Naive thymus-derived CD8-positive, alpha-beta T cell (primary cell): Measurements from ENCODE around the gene UEVLD. TPM values are rescaled to one million over a fixed set of nuclear protein-coding genes. Genes with fewer than 3 reads are reported as not detected.

Experiments
- ATAC-seq, 2 donors: fragments of 150-1000 bp; cut with Tn5 transposase in 1 of 2; sonication (Bioruptor Pico), chemical (Tn5 transposase) in 1 of 2; 1 replicate in 1 of 2; 2 replicates in 1 of 2; pipeline ENCODE4 v1.10.0; 2021; ENCODE audit warnings: mild to moderate bottlenecking in 2 of 2, moderate library complexity in 2 of 2
- POLR2A ChIA-PET: fragments of 350-600 bp; sonication (Branson Sonifier 250); formaldehyde crosslinking; loops from one replicate; lab custom pipeline; 2021; ENCODE audit warnings: antibody characterized with exemption; lab: Charles Lee
- DNase-seq, 10 donors: peaks; one replicate each; pipeline versions ENCODE4 v3.0.0 to v3.0.0-alpha.2; 2020 to 2022
- H3K27ac Mint-ChIP-seq, 10 donors: one replicate each; pipeline ENCODE4 v1.8.0; 2020 to 2022; ENCODE audit warnings: mild to moderate bottlenecking in 10 of 10, mixed read lengths in 10 of 10, moderate library complexity in 4 of 10, inconsistent platforms in 1 of 10
- H3K27me3 Mint-ChIP-seq, 5 donors: one replicate each; pipeline ENCODE4 v1.8.0; 2021 to 2022; ENCODE audit warnings: mixed read lengths in 5 of 5
- H3K36me3 Mint-ChIP-seq, 3 donors: one replicate each; pipeline ENCODE4 v1.8.0; 2020 to 2022; ENCODE audit warnings: mixed read lengths in 3 of 3, mild to moderate bottlenecking in 2 of 3, inconsistent platforms in 1 of 3
- H3K4me1 Mint-ChIP-seq, 4 donors: one replicate each; pipeline ENCODE4 v1.8.0; 2021 to 2022; ENCODE audit warnings: mixed read lengths in 4 of 4
- H3K4me3 Mint-ChIP-seq, 10 donors: one replicate each; pipeline ENCODE4 v1.8.0; 2020 to 2022; ENCODE audit warnings: mild to moderate bottlenecking in 10 of 10, mixed read lengths in 10 of 10, moderate library complexity in 6 of 10, inconsistent platforms in 1 of 10
- H3K9me3 Mint-ChIP-seq, 9 donors: one replicate each; pipeline ENCODE4 v1.8.0; 2020 to 2022; ENCODE audit warnings: mixed read lengths in 9 of 9, mild to moderate bottlenecking in 3 of 9, inconsistent platforms in 1 of 9, moderate library complexity in 1 of 9
- polyA plus RNA-seq, 3 donors: library from polyadenylated mRNA; unstranded; fragments of 300-500 nt; fragmentation: Illumina TruSeq; gene quantifications; one replicate each; pipeline ENCODE4 v1.2.3, GENCODE V29; 2021
- total RNA-seq, 8 experiments: library from RNA in 2 of 8; stranded (reverse) in 2 of 8; gene quantifications; one replicate each; pipeline ENCODE4 v1.2.3 and lab custom pipeline; 2021 to 2026

UEVLD gene
- 10 to 100 TPM in 1 of 2 experiments, 1 to 10 TPM in 1; 6.0 to 10.5 TPM for total RNA-seq
- 1 to 10 TPM; 5.5 to 8.9 (median 6.1) TPM for polyA plus RNA-seq
- total RNA-seq (lab: John Stamatoyannopoulos, UW) = 5.4 to 14.8 (median 11.6) reads per million in 6 experiments

DNA sequence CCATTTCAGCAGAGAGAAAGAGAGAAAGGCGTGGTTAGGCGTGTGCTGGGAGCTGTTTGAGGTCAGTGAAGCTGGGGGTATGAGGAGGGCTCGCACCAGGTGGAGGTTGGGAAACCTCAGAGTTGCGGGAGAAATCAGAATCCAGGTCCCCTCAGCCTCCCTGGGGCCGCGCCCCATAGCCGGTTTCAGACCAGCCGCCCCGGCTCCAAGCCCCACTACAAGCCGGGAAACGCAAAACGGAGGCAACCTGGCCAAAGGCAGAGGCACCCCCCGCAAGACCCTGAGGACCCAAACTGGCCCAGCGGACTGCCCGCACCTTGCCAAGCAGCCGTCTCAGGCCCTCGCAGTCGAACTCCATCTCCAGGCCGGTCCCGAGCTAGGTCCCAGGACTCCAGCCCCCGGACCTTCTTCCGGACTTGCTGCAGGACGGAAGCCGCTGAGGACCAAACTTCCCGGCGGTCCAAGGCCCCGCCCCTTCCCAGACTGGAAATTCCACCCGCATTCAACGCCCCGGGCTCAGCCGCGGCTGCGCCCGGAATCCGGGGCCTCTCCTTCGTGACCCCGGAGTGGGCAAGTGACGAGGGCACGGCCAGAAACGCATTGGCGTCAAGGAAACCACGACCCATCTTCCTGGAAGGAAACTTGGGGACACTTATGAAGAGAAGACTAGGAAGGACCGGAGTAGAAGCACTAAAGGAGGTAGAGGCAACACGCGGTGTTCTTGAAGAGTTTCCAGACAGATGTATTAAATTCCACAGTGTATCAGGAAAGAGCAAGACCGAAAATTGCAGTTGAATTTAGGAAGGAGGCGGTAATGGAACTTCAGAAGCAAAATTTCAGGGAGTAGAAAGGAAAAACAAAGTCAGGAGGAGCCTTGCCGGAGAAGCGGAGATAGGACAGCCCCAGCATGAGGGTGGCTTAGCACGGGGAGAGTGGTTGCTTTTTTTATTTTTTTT lies at the start of gene UEVLD:
UEVLD (minus strand) TSS at position 438 of the 956 bp plus-strand sequence; CDS start at position 358, 80 bp downstream.
- H3K36me3 Mint-ChIP-seq = no peaks in the 10 kb centered on the region
- H3K27ac Mint-ChIP-seq = no peak within 1 kb of the TSS
- H3K4me3 Mint-ChIP-seq = no peak within 1 kb of the TSS
- H3K27me3 Mint-ChIP-seq = no peaks in the 10 kb centered on the region
- DNase-seq (peak in 9 of 10 donors; percentile 21 to 66 (median 38)), ATAC-seq (peak; percentile 46 to 61)
- peaks cover 0 to 12% (median 5%) of the 10 kb centered on the region in 4 donors for H3K4me1 Mint-ChIP-seq
- no peaks in the 10 kb centered on the region for H3K9me3 Mint-ChIP-seq
- POLR2A ChIA-PET = interaction anchor here (1.0 to 1.8 kb wide), 5 partner anchors 42 to 139 kb away, joined by 3 to 14 read pairs (median 5); partner anchors contain the start of genes SPTY2D1 and TSG101

DNA sequence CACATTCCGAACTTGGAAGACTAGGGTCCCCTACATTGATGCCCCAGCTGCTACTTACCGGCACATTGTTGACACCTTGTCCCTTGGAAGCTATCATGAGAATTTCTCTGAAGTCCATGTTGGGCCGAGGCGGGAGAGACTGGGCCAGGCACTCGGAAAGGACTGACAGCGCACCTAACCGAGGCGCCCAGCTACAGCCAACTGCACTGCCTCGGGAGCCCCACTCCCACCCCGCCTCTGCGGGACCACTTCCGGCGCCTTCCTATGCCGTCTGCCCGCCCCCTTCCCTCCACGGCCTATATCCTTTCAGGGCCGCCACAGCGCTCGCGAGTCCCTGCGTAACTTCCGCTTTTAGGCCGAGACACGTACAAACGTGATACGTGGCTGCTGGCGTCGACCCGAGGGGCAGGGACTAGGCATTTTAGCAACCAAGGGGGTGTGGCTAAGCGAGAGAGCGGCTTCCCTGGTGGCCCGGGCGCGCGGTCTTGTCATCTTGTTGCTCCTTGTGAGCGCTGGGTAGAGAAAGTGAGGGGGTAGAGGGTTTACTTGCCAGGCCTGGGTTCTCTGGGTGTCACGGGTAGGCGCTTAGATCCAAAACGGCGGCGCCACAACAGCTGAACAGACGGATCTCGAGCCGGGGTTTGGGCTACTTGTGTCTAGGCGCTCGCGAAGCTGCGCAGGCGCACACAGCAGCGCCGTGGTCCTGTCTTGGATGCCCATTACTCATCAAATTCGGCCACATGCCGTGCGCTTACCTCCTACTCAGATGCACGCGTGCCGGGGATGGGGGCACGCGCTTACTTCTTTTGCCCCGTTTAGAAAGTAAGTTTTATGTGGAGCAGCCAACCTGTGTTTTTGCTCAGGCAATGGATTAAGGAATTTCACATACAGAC lies 45.9 kb upstream of the UEVLD start, which contains the start of gene SPTY2D1:
SPTY2D1 (minus strand) TSS at position 203 of the 893 bp plus-strand sequence; CDS start at position 118, 85 bp downstream.
- Mint-ChIP-seq H3K4me1 (peaks cover 10 to 42% (median 38%) of the 10 kb centered on the region in 4 donors), H3K9me3 (no peaks in the 10 kb centered on the region), H3K27ac (peak within 1 kb of the TSS; percentile 95 to 100 (median 99)), H3K36me3 (no peaks in the 10 kb centered on the region), H3K27me3 (peaks cover 0 to 1% (median 0%) of the 10 kb centered on the region in 5 donors), H3K4me3 (peak within 1 kb of the TSS; percentile 87 to 96 (median 94))
- peak; percentile 92 to 99 (median 98) for DNase-seq
- POLR2A ChIA-PET = interaction anchor here (0.6 to 3.7 kb wide), 19 partner anchors 15 to 313 kb away, joined by 3 to 35 read pairs (median 5); partner anchors contain the start of genes GTF2H1, HPS5, LDHA and TMEM86A
- peak; percentile 89 for ATAC-seq

DNA sequence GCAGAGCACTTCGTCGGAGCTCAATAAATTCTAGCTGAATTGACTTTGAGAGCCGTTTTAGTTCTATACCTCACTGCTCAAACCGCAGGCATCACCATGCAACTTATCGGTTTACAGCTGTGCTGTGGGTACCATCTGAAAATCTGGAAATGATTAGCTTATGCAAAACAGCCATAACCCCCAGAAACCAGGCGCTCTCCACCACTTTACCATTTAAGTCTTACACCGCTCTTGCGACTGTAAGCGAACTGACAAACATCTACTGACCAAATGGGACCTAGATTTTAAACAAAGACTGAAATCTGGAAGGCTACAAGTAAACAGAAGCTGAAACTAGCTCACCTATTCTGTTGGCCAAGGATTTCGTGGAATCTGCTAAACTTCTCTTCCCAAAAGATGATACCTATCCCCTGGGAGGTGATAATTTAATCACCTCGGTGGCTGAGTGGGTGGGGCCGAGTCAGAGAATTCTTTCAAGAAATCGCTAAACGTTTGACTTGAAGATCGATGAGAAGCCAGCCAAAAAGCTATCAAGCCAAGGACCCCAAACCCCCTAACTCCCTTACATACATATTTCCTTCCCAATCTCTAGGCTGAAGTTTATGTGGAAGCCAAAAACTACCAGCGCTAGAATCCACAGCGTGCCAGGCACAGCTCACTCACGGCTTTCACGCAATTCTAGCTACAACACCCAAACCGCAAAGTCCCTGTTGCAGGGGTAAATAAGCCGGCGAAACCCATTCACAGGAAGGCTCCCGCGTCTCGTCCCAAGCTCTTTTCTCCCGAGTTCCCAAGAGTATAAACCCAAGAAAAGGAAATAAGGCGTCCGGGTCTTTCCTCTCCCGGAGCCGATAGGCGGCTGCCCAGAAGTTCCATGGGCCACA lies 45.0 kb upstream of the UEVLD start:
- peak in 1 of 2 donors; percentile 6 for ATAC-seq
- peaks cover 0 to 4% (median 0%) of the 10 kb centered on the region in 3 donors for H3K36me3 Mint-ChIP-seq

DNA sequence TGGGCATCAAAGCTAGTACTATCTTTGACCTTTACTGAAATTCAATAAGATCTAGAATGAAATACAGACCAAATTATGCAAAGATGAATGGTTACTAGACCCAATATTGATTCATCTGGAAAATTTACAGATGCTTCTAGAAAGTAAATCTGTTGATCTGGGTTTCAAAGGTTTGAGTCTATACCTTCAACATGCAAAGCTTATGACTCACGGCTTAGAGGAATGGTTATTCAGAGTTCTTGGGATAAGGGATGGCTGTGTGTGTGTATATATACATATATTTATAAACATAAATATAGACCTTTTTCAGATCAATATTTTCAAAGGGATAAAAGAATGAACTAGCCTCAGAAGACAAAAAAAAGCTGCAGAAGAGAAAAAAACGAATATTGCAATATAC lies 44.3 kb upstream of the UEVLD start:
- peak overlapping the region in 6 of 10 donors; percentile 97 to 100 (median 99) for H3K27ac Mint-ChIP-seq
- no peaks in the 10 kb centered on the region for H3K9me3 Mint-ChIP-seq
- peaks cover 0 to 8% (median 0%) of the 10 kb centered on the region in 3 donors for H3K36me3 Mint-ChIP-seq
- DNase-seq (no peak), ATAC-seq (no peak)
- H3K27me3 Mint-ChIP-seq = peaks cover 0 to 1% (median 0%) of the 10 kb centered on the region in 5 donors
- peak overlapping the region; percentile 87 to 96 (median 94) for H3K4me3 Mint-ChIP-seq
- POLR2A ChIA-PET = interaction anchor here (1.2 to 3.7 kb wide), 9 partner anchors 14 to 311 kb away, joined by 3 to 35 read pairs (median 13); partner anchors contain the start of genes GTF2H1, HPS5, LDHA and TSG101
- H3K4me1 Mint-ChIP-seq = peaks cover 10 to 55% (median 51%) of the 10 kb centered on the region in 4 donors

More for the DNA sequence above, 45.0 kb upstream of the UEVLD start:
- Mint-ChIP-seq H3K27ac (peak overlapping the region; percentile 95 to 100 (median 99)), H3K4me1 (peaks cover 10 to 49% (median 45%) of the 10 kb centered on the region in 4 donors), H3K4me3 (peak overlapping the region; percentile 87 to 96 (median 94)), H3K27me3 (peaks cover 0 to 1% (median 0%) of the 10 kb centered on the region in 5 donors), H3K9me3 (no peaks in the 10 kb centered on the region)
- POLR2A ChIA-PET = interaction anchor here (0.6 to 3.7 kb wide), 15 partner anchors 9 to 312 kb away, joined by 3 to 35 read pairs (median 7); partner anchors contain the start of genes GTF2H1, HPS5, LDHA and TMEM86A
- DNase-seq = peak in 3 of 10 donors; percentile 2 to 13 (median 5)

DNA sequence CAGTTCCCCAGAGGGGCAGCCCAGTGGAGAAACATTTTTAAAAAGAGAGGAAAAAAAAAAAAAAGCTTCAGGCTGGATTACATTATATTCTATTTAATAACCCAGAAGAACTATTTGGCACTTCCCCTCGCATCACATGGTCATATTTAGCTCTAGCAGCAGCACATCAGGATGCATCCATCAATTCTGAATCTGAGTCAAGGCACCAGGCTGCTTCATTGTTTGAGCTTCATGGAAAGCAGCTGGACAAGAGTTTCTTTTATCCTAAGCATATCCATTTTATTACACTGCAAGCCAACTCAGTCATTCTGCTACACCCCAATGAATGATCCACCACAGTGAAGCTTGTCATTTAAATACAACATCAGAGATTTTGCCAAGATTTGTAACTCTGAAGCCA lies 35.6 kb upstream of the UEVLD start:
- Mint-ChIP-seq H3K4me1 (peaks cover 10 to 63% (median 47%) of the 10 kb centered on the region in 4 donors), H3K27me3 (no peaks in the 10 kb centered on the region), H3K9me3 (peaks cover 0 to 4% (median 0%) of the 10 kb centered on the region in 9 donors), H3K36me3 (peaks cover 4 to 29% (median 11%) of the 10 kb centered on the region in 3 donors), H3K27ac (peak overlapping the region in 1 of 10 donors; percentile 6), H3K4me3 (no peak overlapping the region)
- ATAC-seq (no peak), DNase-seq (no peak)
- POLR2A ChIA-PET = interaction anchor here (0.7 kb wide), 1 partner anchor 1328 kb away, joined by 3 read pairs; no protein-coding TSS in a partner anchor

DNA sequence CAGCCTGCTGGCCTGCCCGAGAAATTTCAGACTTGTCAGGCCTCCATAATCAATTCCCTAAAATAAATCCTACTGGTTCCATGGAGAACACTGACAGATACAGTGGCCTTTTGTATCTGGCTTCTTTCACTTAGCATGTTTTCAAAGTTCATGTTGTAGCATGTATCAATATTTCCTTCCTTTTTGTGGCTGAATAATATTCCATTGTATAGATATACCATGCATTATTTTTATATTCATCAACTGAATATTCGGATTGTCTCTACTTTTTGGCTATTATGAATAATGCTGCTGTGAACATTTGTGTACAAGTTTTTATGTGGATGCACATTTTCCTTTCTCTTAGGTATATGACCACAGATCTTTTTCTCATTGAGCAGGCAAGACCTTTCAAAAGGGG lies 35.2 kb upstream of the UEVLD start:
- POLR2A ChIA-PET = no interaction called here
- Mint-ChIP-seq H3K4me1 (peaks cover 14 to 63% (median 47%) of the 10 kb centered on the region in 4 donors), H3K27ac (peak overlapping the region in 1 of 10 donors; percentile 6), H3K9me3 (peaks cover 0 to 4% (median 0%) of the 10 kb centered on the region in 9 donors), H3K27me3 (no peaks in the 10 kb centered on the region), H3K4me3 (no peak overlapping the region), H3K36me3 (peaks cover 4 to 25% (median 11%) of the 10 kb centered on the region in 3 donors)
- no peak for ATAC-seq
- no peak for DNase-seq

DNA sequence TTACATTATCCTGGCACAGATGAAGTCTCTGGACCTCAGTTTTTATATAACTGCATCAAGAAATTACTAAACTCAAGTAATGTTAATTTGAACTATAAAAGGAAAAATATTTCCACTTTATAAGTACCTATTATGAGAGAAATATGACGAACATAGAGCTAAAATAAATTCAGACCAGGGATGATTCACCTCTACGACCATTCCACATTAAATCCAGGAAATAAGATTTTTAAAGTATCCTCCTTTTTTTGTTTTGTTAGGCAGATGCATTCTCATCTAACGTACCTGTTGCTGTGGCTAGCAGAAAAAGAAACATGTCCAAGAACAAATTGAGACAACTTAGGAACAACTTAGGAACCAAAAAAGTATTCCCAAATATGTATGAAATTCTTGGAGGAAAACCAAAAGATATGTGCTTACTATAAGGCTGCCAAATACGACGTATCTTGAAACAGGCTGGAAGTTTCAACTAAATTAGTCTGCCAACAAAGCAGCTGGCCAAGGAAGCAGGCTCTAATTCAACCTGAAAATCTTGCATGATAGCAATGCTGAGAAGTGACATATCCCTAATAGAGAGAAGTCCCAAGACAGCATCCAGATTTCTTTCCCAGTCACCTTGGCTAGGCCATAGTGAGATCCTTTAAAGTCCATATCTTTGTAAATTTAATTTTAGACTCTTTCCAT lies 29.9 kb upstream of the UEVLD start:
- H3K27ac Mint-ChIP-seq = peak overlapping the region in 9 of 10 donors; percentile 0 to 83 (median 28)
- peak overlapping the region; percentile 32 to 78 (median 72) for H3K4me3 Mint-ChIP-seq
- peaks cover 21 to 64% (median 58%) of the 10 kb centered on the region in 4 donors for H3K4me1 Mint-ChIP-seq
- no peaks in the 10 kb centered on the region for H3K27me3 Mint-ChIP-seq
- ATAC-seq (no peak), DNase-seq (no peak)
- peaks cover 6 to 36% (median 19%) of the 10 kb centered on the region in 3 donors for H3K36me3 Mint-ChIP-seq
- no peaks in the 10 kb centered on the region for H3K9me3 Mint-ChIP-seq
- POLR2A ChIA-PET = interaction anchor here (0.6 to 4.7 kb wide), 6 partner anchors 12 to 93 kb away, joined by 3 to 24 read pairs (median 4); partner anchors contain the start of genes SPTY2D1 and TSG101

DNA sequence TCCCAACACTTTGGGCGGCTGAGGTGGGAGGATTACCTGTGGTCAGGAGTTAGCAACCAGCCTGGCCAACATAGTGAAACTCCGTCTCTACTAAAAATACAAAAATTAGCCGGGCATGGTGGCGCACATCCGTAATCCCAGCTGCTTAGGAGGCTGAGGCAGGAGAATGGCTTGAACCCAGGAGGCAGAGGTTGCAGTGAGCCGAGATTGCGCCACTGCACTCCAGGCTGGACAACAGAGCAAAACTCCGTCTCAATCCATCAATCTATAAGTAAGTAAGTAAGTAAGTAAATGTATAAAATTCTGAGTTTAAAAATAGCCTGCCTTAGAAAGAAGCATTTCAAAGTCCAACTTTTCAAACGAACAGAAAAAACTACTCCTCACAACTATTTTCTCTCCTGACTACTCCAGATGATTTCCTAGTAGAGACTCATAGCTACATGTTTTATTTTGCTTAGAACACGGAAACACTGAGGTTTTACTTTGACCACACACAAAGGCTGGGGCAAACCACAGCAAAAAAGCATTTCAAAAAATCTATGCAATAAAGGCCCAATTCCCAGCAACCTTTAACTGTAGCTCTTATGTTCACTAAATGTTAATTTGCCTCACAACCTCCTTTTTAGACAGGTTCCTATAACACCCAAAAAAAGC lies 29.3 kb upstream of the UEVLD start:
- Mint-ChIP-seq H3K9me3 (no peaks in the 10 kb centered on the region), H3K27ac (peak overlapping the region in 9 of 10 donors; percentile 0 to 83 (median 28)), H3K27me3 (no peaks in the 10 kb centered on the region), H3K36me3 (peaks cover 6 to 43% (median 23%) of the 10 kb centered on the region in 3 donors), H3K4me3 (peak overlapping the region; percentile 32 to 78 (median 72)), H3K4me1 (peaks cover 23 to 64% (median 59%) of the 10 kb centered on the region in 4 donors)
- POLR2A ChIA-PET = interaction anchor here (0.6 to 4.7 kb wide), 7 partner anchors 12 to 92 kb away, joined by 3 to 24 read pairs (median 4); partner anchors contain the start of genes SPTY2D1 and TSG101
- DNase-seq (peak in 8 of 10 donors; percentile 31 to 82 (median 60)), ATAC-seq (peak; percentile 96)

DNA sequence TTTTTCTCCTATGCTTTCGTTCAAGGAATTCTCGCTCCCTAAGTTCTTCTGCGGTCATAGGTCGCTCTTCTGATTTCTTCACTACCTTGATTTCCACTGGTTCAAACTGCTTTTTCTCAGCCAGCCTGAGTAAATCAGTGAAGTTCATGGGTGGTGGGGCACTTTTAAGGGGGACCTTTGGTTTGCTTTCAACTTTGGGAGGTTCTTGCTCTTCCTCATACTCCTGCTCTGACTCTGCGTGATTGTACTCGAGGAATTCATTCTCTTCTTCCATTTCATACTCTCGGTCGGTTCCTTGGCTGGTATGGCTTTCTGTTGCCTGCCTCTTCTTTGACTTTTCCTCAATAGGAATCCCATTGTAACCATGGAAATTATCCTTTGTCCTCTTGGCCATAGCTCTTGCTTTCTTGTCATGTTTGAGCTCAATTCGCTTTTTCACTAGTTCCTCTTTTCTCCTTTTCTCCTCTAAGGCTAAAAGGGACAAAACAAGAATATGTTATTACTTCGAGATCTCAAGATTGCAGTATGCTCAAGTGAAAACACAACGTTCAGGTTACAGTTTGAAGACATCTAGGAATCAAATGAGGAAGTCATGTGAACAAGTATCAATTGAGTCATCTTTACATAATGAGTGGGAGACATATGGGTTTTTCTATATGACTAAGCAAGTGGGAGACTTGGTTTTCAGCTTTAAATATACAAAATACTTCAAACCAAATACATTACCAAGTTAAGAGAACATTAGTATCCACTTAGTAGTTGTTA lies 27.3 kb upstream of the UEVLD start:
- Mint-ChIP-seq H3K9me3 (no peaks in the 10 kb centered on the region), H3K27me3 (no peaks in the 10 kb centered on the region), H3K4me1 (peaks cover 17 to 48% (median 45%) of the 10 kb centered on the region in 4 donors), H3K4me3 (no peak overlapping the region), H3K27ac (peak overlapping the region in 4 of 10 donors; percentile 27 to 72 (median 38)), H3K36me3 (peaks cover 6 to 54% (median 23%) of the 10 kb centered on the region in 3 donors)
- no peak for DNase-seq
- POLR2A ChIA-PET = no interaction called here
- ATAC-seq = no peak
